Neural crest cell (in vitro differentiated cells): ENCODE results near the gene PACSIN2. TPM values are rescaled to one million over a fixed set of nuclear protein-coding genes. Genes with fewer than 3 reads are reported as not detected.
"Not testable (repeated sequence)": the region's sequence is repeated elsewhere in the genome, so short reads cannot be mapped to it uniquely, and the experiment has no call there.

Source experiments
- DNase-seq: peaks from one replicate; pipeline ENCODE4 v3.0.0; 2021; ENCODE audit warnings: low read depth, mixed read lengths, low spot score
- H3K27ac Mint-ChIP-seq: one replicate; pipeline ENCODE4 v1.8.0; 2021; ENCODE audit warnings: mild to moderate bottlenecking, mixed read lengths; ENCODE audit not compliant: unreplicated experiment
- H3K27me3 Mint-ChIP-seq: 2 replicates; pipeline ENCODE4 v1.8.0; 2021; ENCODE audit warnings: low read depth, mild to moderate bottlenecking, mixed read lengths
- H3K36me3 Mint-ChIP-seq: 2 replicates; pipeline ENCODE4 v1.8.0; 2021; ENCODE audit warnings: low read depth, mild to moderate bottlenecking, mixed read lengths
- H3K4me1 Mint-ChIP-seq: 2 replicates; pipeline ENCODE4 v1.8.0; 2021; ENCODE audit warnings: mixed read lengths
- H3K4me3 Mint-ChIP-seq: one replicate; pipeline ENCODE4 v1.8.0; 2021; ENCODE audit warnings: mild to moderate bottlenecking, mixed read lengths
- H3K9me3 Mint-ChIP-seq: 2 replicates; pipeline ENCODE4 v1.8.0; 2021; ENCODE audit warnings: mixed read lengths
- CTCF ChIP-seq: fragments of 200-600 bp; sonication (generic); conservative IDR thresholded peaks from 2 replicates; pipeline ENCODE4 v1.5.0; 2021; ENCODE audit warnings: antibody characterized with exemption, mild to moderate bottlenecking
- total RNA-seq: library from RNA; stranded (reverse); gene quantifications from 2 replicates; pipeline ENCODE4 v1.2.1, GENCODE V29; 2021

Gene PACSIN2
- total RNA-seq, 1 donor from 2014 or later, result 79.4 TPM

DNA sequence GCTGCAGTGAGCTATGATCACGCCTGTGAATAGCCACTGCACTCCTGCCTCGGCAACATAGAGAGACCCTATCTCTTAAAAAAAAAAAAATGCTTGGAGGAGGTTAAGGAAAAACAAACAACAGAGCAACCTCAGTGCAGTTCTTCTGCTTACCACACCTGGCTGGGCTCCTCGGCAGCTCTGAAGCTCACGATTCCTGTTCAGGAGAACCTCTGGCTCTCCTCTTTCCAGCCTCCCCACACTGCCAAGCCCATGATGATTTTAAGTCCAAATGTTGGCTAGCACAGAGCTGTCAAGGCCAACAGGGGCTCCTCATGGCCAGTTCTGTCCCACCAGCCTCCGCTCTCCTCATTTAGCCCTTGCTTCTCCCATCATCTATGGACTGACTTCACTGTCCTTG, 88.2 kb downstream of the PACSIN2 start:
- peaks cover 76% of the 10 kb centered on the region for H3K4me1 Mint-ChIP-seq
- no peak for DNase-seq
- H3K36me3 Mint-ChIP-seq, result no peaks in the 10 kb centered on the region
- H3K27me3 Mint-ChIP-seq, result no peaks in the 10 kb centered on the region
- peak overlapping the region; percentile 54 for H3K4me3 Mint-ChIP-seq
- no peak for TF ChIP-seq CTCF
- no peaks in the 10 kb centered on the region for H3K9me3 Mint-ChIP-seq
- peak overlapping the region; percentile 78 for H3K27ac Mint-ChIP-seq

DNA sequence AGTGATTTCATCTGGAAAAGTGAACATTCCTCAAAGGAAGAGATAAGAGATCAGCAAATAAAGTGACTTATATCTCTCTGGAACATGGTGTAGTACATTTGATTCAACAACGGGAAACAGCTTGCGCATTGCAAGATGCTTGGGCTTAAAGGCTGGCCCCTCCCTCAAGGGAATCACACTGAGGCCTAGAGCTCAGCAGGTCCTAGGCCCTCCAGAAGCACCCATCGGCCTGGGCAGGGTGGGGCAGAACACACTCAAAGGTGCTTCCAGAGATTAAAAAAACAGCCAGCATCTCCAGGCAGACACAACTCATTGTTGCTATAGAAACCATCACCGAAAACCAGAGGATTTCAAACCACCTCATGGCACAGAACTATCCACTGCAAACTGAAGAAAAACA, 88.8 kb downstream of the PACSIN2 start:
- no peaks in the 10 kb centered on the region for H3K36me3 Mint-ChIP-seq
- H3K4me1 Mint-ChIP-seq, result peaks cover 74% of the 10 kb centered on the region
- no peaks in the 10 kb centered on the region for H3K27me3 Mint-ChIP-seq
- peak overlapping the region; percentile 36 for H3K27ac Mint-ChIP-seq
- TF ChIP-seq CTCF, result no peak
- DNase-seq, result no peak
- no peaks in the 10 kb centered on the region for H3K9me3 Mint-ChIP-seq
- H3K4me3 Mint-ChIP-seq, result peak overlapping the region; percentile 56

DNA sequence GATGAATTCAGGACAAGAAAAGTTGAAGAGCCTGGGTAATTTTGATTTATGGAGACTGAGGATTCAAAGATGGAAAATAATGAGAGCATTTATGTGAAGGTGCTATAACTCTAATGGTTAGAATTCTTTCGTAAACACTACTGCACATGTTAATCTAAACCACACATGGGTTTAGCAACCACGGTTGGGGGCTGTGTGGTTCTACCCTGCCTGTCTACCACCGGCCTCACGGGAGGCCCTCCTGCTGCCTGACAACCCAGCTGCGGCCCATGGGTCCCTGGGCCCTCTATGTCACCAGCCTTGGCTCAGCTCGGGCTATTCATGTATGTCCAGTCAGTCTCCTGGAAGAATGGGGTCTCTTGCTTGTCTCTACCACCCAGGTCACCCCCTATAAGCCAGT, 89.4 kb downstream of the PACSIN2 start:
- H3K4me3 Mint-ChIP-seq, result peak overlapping the region; percentile 56
- no peak for DNase-seq
- no peaks in the 10 kb centered on the region for H3K36me3 Mint-ChIP-seq
- peaks cover 69% of the 10 kb centered on the region for H3K4me1 Mint-ChIP-seq
- H3K9me3 Mint-ChIP-seq, result no peaks in the 10 kb centered on the region
- no peak for TF ChIP-seq CTCF
- peak overlapping the region; percentile 36 for H3K27ac Mint-ChIP-seq
- H3K27me3 Mint-ChIP-seq, result no peaks in the 10 kb centered on the region

- H3K27me3 Mint-ChIP-seq, H3K9me3 Mint-ChIP-seq, H3K4me3 Mint-ChIP-seq, H3K36me3 Mint-ChIP-seq, DNase-seq: not testable (repeated sequence)
- Mint-ChIP-seq H3K27ac (peak overlapping the region; percentile 36), H3K4me1 (peaks cover 67% of the 10 kb centered on the region)
These were observed 89.9 kb downstream of the PACSIN2 start for GRCh38 chr22:42925031-42925430.

DNA sequence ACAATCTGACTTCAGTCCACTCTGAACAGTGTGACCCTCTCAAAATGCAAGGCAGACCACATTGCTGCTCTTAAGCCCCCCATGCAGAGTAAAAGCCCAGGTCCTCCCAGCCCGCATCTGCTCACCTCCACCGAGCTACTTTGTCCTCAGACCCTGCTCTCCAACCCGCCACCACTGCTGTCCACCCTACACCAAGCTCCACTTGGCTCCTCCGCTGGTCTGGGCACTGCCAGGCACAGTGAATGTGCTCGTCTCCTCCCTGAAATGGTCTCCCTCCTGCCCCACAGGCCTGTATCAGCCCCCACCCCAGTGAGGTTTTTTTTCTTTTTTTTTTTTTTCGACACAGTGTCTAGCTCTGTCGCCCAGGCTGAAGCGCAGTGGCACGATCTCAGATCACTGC, 90.5 kb downstream of the PACSIN2 start:
- Mint-ChIP-seq H3K36me3 (no peaks in the 10 kb centered on the region), H3K27me3 (no peaks in the 10 kb centered on the region), H3K4me3 (peak overlapping the region; percentile 18), H3K27ac (peak overlapping the region; percentile 95), H3K9me3 (no peaks in the 10 kb centered on the region), H3K4me1 (peaks cover 61% of the 10 kb centered on the region)
- no peak for DNase-seq
- no peak for TF ChIP-seq CTCF

DNA sequence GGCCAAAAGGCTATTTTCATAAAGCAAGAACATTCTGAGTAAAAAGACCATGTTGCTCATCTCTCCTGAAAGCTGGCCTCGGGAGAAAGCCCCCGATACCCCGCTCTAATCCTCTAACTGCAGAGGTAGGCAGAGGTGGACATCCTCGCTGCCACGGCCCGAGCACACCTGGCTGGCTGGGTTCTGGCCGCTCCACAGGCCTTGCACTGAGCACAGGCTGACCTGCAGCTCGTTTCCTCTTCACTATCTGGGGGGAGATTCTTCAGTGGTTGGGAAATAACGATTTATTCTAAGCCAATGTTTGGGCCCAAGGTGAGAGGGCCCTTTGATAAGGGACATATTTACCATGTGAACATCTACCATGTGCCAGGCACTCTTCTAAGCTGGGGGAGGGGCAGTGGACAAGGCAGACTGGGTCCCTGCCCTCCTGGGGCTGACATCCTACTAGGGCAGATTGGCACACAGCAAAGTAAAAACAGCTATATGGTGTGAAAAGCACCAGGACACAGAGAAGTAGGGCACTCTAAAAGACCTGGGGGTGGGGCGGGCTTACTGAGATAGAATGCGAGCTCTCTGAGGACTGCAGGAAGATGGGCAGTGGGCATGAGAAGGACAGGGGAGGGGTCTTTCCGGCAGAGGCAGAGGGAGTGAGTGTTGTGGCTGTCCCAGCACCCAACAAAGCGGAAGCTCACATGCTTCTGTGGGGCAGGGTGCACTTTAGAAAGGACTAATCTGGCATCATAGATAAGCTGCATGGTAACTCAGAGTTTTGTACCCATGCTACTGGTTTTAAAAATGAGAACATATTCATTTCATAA, 92.4 kb downstream of the PACSIN2 start:
- no peaks in the 10 kb centered on the region for H3K9me3 Mint-ChIP-seq
- H3K36me3 Mint-ChIP-seq, result no peaks in the 10 kb centered on the region
- no peak for DNase-seq

More for the DNA sequence above, 92.4 kb downstream of the PACSIN2 start:
- Mint-ChIP-seq H3K27me3 (no peaks in the 10 kb centered on the region), H3K27ac (peak overlapping the region; percentile 59), H3K4me3 (no peak overlapping the region), H3K4me1 (peaks cover 61% of the 10 kb centered on the region)
- no peak for TF ChIP-seq CTCF
